K562 (cell line): ENCODE data around the gene CGB3. TPM values are rescaled to one million over a fixed set of nuclear protein-coding genes. Genes with fewer than 3 reads are reported as not detected.

Experiments used
- FOXK1 ChIP-seq: sonication (generic); formaldehyde crosslinking; IDR thresholded peaks from 2 replicates; pipeline ENCODE4 v1.8.0; 2022; ENCODE audit warnings: missing genetic modification reagents, mild to moderate bottlenecking, borderline replicate concordance
- GATAD2A ChIP-seq: fragments of 450-650 bp; IDR thresholded peaks from 2 replicates; pipeline ENCODE4 v1.6.1; 2017
- GTF2F1 ChIP-seq: IDR thresholded peaks from 2 replicates; pipeline ENCODE4 v1.6.1; 2011; ENCODE audit warnings: low read depth, low read length, improper control_type of control experiment
- HMG20A ChIP-seq: fragments of 450-650 bp; formaldehyde crosslinking; conservative IDR thresholded peaks from 2 replicates; pipeline ENCODE4 v1.4.0; 2020; ENCODE audit warnings: mild to moderate bottlenecking, mixed read lengths
- NBN ChIP-seq: fragments of 450-650 bp; IDR thresholded peaks from 2 replicates; pipeline ENCODE4 v1.6.1; 2016; ENCODE audit warnings: low read depth, mild to moderate bottlenecking
- NONO ChIP-seq, 2 experiments: fragments of 200-400 bp in 1 of 2; fragments of 450-650 bp in 1 of 2; formaldehyde crosslinking in 1 of 2; IDR thresholded peaks; 2 replicates each; pipeline ENCODE4 v1.6.1; 2017; ENCODE audit warnings: low read depth in 2 of 2, mild to moderate bottlenecking in 2 of 2, moderate library complexity in 2 of 2, low read length in 1 of 2
- RBFOX2 ChIP-seq: fragments of 200-400 bp; formaldehyde crosslinking; IDR thresholded peaks from 2 replicates; pipeline ENCODE4 v1.6.1; 2017; ENCODE audit warnings: low read depth, mild to moderate bottlenecking, low read length, moderate library complexity
- SP1 ChIP-seq: sonication (generic); formaldehyde crosslinking; IDR thresholded peaks from 2 replicates; pipeline ENCODE4 v1.8.1; 2022; ENCODE audit warnings: mild to moderate bottlenecking, missing genetic modification reagents
- ZFP30 ChIP-seq: fragments of 250-450 bp; sonication (Bioruptor Pico); IDR thresholded peaks from 2 replicates; pipeline ENCODE4 v1.8.0; 2022; ENCODE audit warnings: moderate library complexity, mild to moderate bottlenecking, inconsistent platforms, borderline replicate concordance
- polyA plus RNA-seq, 8 experiments: library from polyadenylated mRNA; depleted of rRNA in 4 of 8; stranded (reverse) in 5 of 8; unstranded in 3 of 8; fragments of >200 nt; fragmentation: Nextera tagmentation in 2 of 8; fragmentation: Illumina TruSeq in 1 of 8; extraction: Ambion mirVana in 2 of 8; extraction: Trizol in 1 of 8; gene quantifications; 2 replicates each; pipeline versions ENCODE4 v1.2.1 to v1.2.3, GENCODE V29; 2011 to 2014; ENCODE audit warnings: inconsistent platforms in 1 of 8, missing spikeins in 1 of 8
- total RNA-seq, 7 experiments: library from RNA; depleted of rRNA in 6 of 7; stranded (reverse); fragments of >200 nt in 6 of 7; fragmentation: Illumina TruSeq in 2 of 7; extraction: Trizol in 2 of 7; gene quantifications; 2 replicates each; pipeline versions ENCODE4 v1.2.1 to v1.2.3, GENCODE V29; 2011 to 2021; ENCODE audit warnings: low replicate concordance in 1 of 7
- TF ChIP-seq, protein P1 (sequence below): sonication (generic); formaldehyde crosslinking; IDR thresholded peaks from 2 replicates; pipeline ENCODE4 v1.8.0; 2022; ENCODE audit warnings: mild to moderate bottlenecking, missing genetic modification reagents
- TF ChIP-seq, protein P2 (sequence below): IDR thresholded peaks from 2 replicates; pipeline ENCODE4 v1.6.1; 2016; ENCODE audit warnings: missing genetic modification characterization, missing compliant biosample characterization
- TF ChIP-seq, protein P3 (sequence below): sonication (generic); formaldehyde crosslinking; IDR thresholded peaks from 2 replicates; pipeline ENCODE4 v1.9.0; 2022; ENCODE audit warnings: mild to moderate bottlenecking, missing genetic modification reagents
- TF ChIP-seq, protein P4 (sequence below): sonication (generic); formaldehyde crosslinking; IDR thresholded peaks from 2 replicates; pipeline ENCODE4 v1.8.0; 2022; ENCODE audit warnings: mild to moderate bottlenecking, missing genetic modification reagents
- TF ChIP-seq, protein P5 (sequence below): fragments of 450-650 bp; formaldehyde crosslinking; IDR thresholded peaks from 2 replicates; pipeline ENCODE4 v1.4.0; 2020; ENCODE audit warnings: mild to moderate bottlenecking, moderate library complexity
- TF ChIP-seq, protein P6 (sequence below), 2 experiments: fragments of 450-650 bp in 1 of 2; sonication (generic) in 1 of 2; formaldehyde crosslinking; conservative IDR thresholded peaks; 2 replicates each; pipeline versions ENCODE4 v1.4.0 to v1.8.1; 2020 to 2022; ENCODE audit warnings: mild to moderate bottlenecking in 1 of 2, missing genetic modification reagents in 1 of 2

The CGB3 gene
- total and polyA plus RNA-seq, 9 of the 15 experiments (the other 6 are each of a cell fraction or from before 2014, with no cell fraction given), result not detected

DNA sequence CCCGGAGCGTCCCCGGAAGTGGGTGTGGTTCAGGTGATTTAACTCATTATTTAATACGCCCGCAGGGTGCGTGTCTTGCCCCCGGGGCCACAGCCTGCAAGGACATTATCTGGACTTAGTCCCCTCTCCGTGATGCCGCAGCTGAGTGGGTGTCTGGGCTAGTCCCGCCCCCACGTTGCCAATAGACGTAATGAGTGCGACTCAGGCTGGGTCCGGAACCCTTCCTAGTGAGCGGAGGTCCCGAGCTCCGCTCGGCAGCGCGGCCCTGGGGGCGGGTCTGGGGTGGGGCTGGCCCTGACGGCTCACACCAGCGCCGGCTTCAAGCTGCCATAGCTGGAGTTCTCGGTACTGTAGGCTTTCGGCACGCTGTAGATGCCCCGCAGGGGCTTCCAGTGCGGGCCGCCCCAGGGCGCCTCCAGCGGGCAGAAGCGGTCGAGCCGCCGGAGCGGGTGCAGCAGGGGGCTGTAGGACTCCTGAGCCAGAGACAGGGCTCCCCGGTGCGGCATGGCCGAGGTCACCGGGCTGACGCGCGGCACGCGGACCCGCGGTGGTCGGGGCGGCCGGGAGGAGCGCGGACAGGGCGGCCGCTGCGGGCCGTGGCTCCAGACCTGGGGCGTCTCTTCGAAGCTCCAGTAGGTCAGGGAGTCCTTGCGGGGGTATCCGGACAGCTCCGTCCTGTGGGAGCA is 6.3 kb downstream of the CGB3 start (continued):
- TF ChIP-seq, protein P1, sequence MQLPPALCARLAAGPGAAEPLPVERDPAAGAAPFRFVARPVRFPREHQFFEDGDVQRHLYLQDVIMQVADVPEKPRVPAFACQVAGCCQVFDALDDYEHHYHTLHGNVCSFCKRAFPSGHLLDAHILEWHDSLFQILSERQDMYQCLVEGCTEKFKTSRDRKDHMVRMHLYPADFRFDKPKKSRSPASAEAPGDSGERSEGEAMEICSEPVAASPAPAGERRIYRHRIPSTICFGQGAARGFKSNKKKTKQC (CRISPR knock-in tag), result no peak
- TF ChIP-seq NONO (IDR thresholded peaks at IDR 0.05; ENCODE audit: low read depth in 2 of 2, low read length in 1 of 2) (0 out of 4 replicates have a peak, but pooled peaks of 1 of the 2 experiments have one; percentile 50), HMG20A (CRISPR knock-in tag) (no peak), SP1 (CRISPR knock-in tag) (no peak), FOXK1 (CRISPR knock-in tag) (no peak), GATAD2A (no peak), NBN (no peak), RBFOX2 (peak; percentile 48), GTF2F1 (no peak), ZFP30 (CRISPR knock-in tag) (no peak)
- TF ChIP-seq, protein P2, sequence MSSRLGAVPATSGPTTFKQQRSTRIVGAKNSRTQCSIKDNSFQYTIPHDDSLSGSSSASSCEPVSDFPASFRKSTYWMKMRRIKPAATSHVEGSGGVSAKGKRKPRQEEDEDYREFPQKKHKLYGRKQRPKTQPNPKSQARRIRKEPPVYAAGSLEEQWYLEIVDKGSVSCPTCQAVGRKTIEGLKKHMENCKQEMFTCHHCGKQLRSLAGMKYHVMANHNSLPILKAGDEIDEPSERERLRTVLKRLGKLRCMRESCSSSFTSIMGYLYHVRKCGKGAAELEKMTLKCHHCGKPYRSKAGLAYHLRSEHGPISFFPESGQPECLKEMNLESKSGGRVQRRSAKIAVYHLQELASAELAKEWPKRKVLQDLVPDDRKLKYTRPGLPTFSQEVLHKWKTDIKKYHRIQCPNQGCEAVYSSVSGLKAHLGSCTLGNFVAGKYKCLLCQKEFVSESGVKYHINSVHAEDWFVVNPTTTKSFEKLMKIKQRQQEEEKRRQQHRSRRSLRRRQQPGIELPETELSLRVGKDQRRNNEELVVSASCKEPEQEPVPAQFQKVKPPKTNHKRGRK (tag), result no peak
- TF ChIP-seq, protein P3, sequence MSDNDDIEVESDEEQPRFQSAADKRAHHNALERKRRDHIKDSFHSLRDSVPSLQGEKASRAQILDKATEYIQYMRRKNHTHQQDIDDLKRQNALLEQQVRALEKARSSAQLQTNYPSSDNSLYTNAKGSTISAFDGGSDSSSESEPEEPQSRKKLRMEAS (CRISPR knock-in tag), result peak; percentile 42
- TF ChIP-seq, protein P4, sequence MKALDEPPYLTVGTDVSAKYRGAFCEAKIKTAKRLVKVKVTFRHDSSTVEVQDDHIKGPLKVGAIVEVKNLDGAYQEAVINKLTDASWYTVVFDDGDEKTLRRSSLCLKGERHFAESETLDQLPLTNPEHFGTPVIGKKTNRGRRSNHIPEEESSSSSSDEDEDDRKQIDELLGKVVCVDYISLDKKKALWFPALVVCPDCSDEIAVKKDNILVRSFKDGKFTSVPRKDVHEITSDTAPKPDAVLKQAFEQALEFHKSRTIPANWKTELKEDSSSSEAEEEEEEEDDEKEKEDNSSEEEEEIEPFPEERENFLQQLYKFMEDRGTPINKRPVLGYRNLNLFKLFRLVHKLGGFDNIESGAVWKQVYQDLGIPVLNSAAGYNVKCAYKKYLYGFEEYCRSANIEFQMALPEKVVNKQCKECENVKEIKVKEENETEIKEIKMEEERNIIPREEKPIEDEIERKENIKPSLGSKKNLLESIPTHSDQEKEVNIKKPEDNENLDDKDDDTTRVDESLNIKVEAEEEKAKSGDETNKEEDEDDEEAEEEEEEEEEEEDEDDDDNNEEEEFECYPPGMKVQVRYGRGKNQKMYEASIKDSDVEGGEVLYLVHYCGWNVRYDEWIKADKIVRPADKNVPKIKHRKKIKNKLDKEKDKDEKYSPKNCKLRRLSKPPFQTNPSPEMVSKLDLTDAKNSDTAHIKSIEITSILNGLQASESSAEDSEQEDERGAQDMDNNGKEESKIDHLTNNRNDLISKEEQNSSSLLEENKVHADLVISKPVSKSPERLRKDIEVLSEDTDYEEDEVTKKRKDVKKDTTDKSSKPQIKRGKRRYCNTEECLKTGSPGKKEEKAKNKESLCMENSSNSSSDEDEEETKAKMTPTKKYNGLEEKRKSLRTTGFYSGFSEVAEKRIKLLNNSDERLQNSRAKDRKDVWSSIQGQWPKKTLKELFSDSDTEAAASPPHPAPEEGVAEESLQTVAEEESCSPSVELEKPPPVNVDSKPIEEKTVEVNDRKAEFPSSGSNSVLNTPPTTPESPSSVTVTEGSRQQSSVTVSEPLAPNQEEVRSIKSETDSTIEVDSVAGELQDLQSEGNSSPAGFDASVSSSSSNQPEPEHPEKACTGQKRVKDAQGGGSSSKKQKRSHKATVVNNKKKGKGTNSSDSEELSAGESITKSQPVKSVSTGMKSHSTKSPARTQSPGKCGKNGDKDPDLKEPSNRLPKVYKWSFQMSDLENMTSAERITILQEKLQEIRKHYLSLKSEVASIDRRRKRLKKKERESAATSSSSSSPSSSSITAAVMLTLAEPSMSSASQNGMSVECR (CRISPR knock-in tag), result 0 out of 2 replicates have a peak, but pooled peaks have one; percentile 19
- TF ChIP-seq, protein P5, sequence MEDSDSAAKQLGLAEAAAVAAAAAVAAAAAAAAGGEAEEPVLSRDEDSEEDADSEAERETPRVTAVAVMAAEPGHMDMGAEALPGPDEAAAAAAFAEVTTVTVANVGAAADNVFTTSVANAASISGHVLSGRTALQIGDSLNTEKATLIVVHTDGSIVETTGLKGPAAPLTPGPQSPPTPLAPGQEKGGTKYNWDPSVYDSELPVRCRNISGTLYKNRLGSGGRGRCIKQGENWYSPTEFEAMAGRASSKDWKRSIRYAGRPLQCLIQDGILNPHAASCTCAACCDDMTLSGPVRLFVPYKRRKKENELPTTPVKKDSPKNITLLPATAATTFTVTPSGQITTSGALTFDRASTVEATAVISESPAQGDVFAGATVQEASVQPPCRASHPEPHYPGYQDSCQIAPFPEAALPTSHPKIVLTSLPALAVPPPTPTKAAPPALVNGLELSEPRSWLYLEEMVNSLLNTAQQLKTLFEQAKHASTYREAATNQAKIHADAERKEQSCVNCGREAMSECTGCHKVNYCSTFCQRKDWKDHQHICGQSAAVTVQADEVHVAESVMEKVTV (CRISPR knock-in tag), result no peak
- TF ChIP-seq, protein P6, sequence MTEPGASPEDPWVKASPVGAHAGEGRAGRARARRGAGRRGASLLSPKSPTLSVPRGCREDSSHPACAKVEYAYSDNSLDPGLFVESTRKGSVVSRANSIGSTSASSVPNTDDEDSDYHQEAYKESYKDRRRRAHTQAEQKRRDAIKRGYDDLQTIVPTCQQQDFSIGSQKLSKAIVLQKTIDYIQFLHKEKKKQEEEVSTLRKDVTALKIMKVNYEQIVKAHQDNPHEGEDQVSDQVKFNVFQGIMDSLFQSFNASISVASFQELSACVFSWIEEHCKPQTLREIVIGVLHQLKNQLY (CRISPR knock-in tag; conservative IDR thresholded peaks at IDR 0.05), result no peak
